Muscle layer of colon (tissue), 2 donors: ENCODE data around the gene AOPEP.

Experiments used
- H3K27ac ChIP-seq: one replicate; pipeline ENCODE4 v1.7.0; 2013; ENCODE audit warnings: low read depth, mild to moderate bottlenecking, low read length, moderate library complexity
- H3K27me3 ChIP-seq, 2 donors: one replicate each; pipeline ENCODE4 v1.7.0; 2013; ENCODE audit warnings: low read length in 2 of 2, mild to moderate bottlenecking in 2 of 2; ENCODE audit not compliant: insufficient read depth in 2 of 2, control insufficient read depth in 1 of 2
- H3K36me3 ChIP-seq: one replicate; pipeline ENCODE4 v1.7.0; 2013; ENCODE audit warnings: mild to moderate bottlenecking, low read length; ENCODE audit not compliant: insufficient read depth
- H3K4me1 ChIP-seq: one replicate; pipeline ENCODE4 v1.7.0; 2013; ENCODE audit warnings: mild to moderate bottlenecking, low read length; ENCODE audit not compliant: insufficient read depth
- H3K4me3 ChIP-seq, 2 donors: one replicate each; pipeline ENCODE4 v1.7.0; 2013; ENCODE audit warnings: low read length in 2 of 2, low read depth in 1 of 2, mild to moderate bottlenecking in 1 of 2, moderate library complexity in 1 of 2
- H3K9ac ChIP-seq: one replicate; pipeline ENCODE4 v1.7.0; 2013; ENCODE audit warnings: low read length
- H3K9me3 ChIP-seq: one replicate; pipeline ENCODE4 v1.7.0; 2013; ENCODE audit warnings: mild to moderate bottlenecking, low read length
- donor health status: abdominal sarcoma.
- donor health status: Adenocarcinoma of cecum.

Gene AOPEP

GRCh38 chr9:94920420-94921091 is 194.1 kb downstream of the AOPEP start:
- no peak overlapping the region for H3K9ac ChIP-seq

GRCh38 chr9:94921092-94921471 is 194.6 kb downstream of the AOPEP start:
- Histone ChIP-seq H3K27me3 (no peaks in the 10 kb centered on the region), H3K4me1 (peaks cover 40% of the 10 kb centered on the region), H3K9me3 (no peaks in the 10 kb centered on the region), H3K4me3 (no peak overlapping the region), H3K36me3 (no peaks in the 10 kb centered on the region), H3K9ac (no peak overlapping the region), H3K27ac (peak overlapping the region; percentile 57)

More at GRCh38 chr9:94920420-94921091, 194.1 kb downstream of the AOPEP start:
- Histone ChIP-seq H3K27me3 (no peaks in the 10 kb centered on the region), H3K4me3 (no peak overlapping the region), H3K9me3 (no peaks in the 10 kb centered on the region), H3K27ac (no peak overlapping the region), H3K4me1 (peaks cover 40% of the 10 kb centered on the region), H3K36me3 (no peaks in the 10 kb centered on the region)

- Histone ChIP-seq H3K36me3 (no peaks in the 10 kb centered on the region), H3K4me1 (peaks cover 40% of the 10 kb centered on the region), H3K4me3 (peak overlapping the region in 1 of 2 donors; percentile 47), H3K9me3 (no peaks in the 10 kb centered on the region), H3K9ac (no peak overlapping the region), H3K27ac (peak overlapping the region; percentile 57), H3K27me3 (no peaks in the 10 kb centered on the region)
Observed at GRCh38 chr9:94921656-94922055, 195.2 kb downstream of the AOPEP start.

DNA sequence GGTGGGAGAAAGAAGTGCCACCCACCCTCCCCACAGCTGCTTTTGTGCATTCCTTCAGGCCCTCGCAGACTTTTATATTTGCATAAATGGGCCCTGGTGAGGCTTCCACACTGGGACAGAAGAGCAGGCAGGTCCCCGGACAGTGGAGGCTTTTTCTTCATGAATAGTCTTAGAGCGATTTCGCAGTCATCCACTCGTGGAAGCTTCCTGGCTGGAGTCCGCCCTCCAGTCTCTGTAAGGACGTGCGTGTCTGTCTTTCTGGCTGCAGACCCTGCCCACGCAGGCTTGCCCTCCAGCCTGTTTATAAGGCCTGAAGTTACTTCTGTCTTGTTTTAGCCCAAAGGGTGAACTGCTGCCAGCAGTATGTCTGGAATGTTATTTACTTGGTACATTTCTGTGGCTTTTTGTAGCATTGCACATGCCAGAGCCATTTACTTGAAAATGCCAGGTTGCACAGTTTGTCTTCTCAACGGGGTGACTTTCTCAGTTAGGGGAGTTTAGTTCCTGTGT is 195.7 kb downstream of the AOPEP start:
- H3K4me1 ChIP-seq = peaks cover 40% of the 10 kb centered on the region
- H3K9me3 ChIP-seq = no peaks in the 10 kb centered on the region
- no peaks in the 10 kb centered on the region for H3K27me3 ChIP-seq
- H3K4me3 ChIP-seq = peak overlapping the region in 1 of 2 donors; percentile 47
- peak overlapping the region; percentile 57 for H3K27ac ChIP-seq
- H3K9ac ChIP-seq = no peak overlapping the region
- no peaks in the 10 kb centered on the region for H3K36me3 ChIP-seq

- H3K9ac ChIP-seq = no peak overlapping the region
- H3K9me3 ChIP-seq = no peaks in the 10 kb centered on the region
- peak overlapping the region in 1 of 2 donors; percentile 47 for H3K4me3 ChIP-seq
- H3K36me3 ChIP-seq = no peaks in the 10 kb centered on the region
- H3K27ac ChIP-seq = peak overlapping the region; percentile 57
- peaks cover 40% of the 10 kb centered on the region for H3K4me1 ChIP-seq
- H3K27me3 ChIP-seq = no peaks in the 10 kb centered on the region
Observed at GRCh38 chr9:94922691-94923107, 196.2 kb downstream of the AOPEP start.

- Histone ChIP-seq H3K4me1 (peaks cover 40% of the 10 kb centered on the region), H3K9me3 (no peaks in the 10 kb centered on the region), H3K9ac (no peak overlapping the region), H3K36me3 (no peaks in the 10 kb centered on the region), H3K27ac (no peak overlapping the region), H3K27me3 (no peaks in the 10 kb centered on the region), H3K4me3 (no peak overlapping the region)
Observed at GRCh38 chr9:94923326-94924089, 197.0 kb downstream of the AOPEP start.

- Histone ChIP-seq H3K9ac (no peak overlapping the region), H3K27me3 (no peaks in the 10 kb centered on the region), H3K4me1 (peaks cover 31% of the 10 kb centered on the region), H3K36me3 (no peaks in the 10 kb centered on the region), H3K27ac (no peak overlapping the region), H3K4me3 (no peak overlapping the region), H3K9me3 (no peaks in the 10 kb centered on the region)
Observed at GRCh38 chr9:94925751-94926430, 199.4 kb downstream of the AOPEP start.

DNA sequence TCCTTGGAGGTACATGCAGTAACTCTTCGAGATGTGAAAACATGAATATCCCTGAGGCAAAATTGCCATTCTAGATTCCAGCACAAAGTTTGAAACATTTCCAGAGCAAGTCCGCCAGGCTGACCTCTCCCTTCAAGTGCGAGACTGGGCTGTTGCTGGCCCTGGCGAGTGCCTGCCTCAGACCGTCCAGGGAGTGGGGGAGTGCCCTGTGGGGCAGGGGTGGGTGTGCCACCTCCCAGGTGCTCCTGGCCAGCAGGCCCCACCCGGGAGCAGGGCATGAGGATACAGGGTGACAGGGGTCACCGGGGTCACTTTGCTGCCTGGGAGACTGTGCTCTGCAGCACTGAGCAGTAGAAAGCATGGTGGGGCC is 199.9 kb downstream of the AOPEP start:
- Histone ChIP-seq H3K27ac (no peak overlapping the region), H3K36me3 (no peaks in the 10 kb centered on the region), H3K9me3 (no peaks in the 10 kb centered on the region), H3K9ac (no peak overlapping the region), H3K4me3 (no peak overlapping the region), H3K27me3 (no peaks in the 10 kb centered on the region), H3K4me1 (peaks cover 26% of the 10 kb centered on the region)

DNA sequence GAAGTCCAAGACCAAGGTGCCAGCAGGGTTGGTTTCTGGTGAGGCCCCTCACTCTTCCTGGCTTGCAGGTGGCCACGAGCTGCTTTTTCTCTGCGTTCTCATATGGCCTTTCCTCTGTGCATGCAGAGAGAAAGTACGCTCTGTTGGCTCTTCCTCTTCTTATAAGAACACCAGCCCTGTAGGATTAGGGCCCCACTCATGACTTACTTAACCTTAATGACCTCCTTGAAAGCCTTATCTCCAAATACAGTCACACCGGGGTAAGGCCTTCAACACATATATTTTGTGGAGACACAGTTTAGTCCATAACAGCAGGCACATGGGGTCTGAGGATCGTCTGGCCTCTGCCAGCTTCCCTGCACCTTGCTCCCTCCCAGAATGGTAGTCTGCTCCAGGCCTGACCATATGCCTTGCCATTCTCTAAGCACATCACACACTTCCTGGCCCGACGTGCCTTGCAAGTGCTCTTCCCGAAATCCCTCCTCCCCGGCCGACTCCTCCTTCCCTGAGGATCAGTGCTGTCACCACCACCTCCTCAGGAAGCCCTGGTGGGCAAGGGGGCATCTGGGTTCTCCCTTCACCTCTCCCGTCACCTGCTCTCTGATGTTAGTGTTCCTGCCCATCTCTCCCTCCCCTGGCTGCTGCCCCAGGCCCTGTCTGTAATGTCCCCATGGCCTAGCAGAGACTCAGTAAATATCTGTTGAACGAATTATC is 200.7 kb downstream of the AOPEP start:
- Histone ChIP-seq H3K4me3 (no peak overlapping the region), H3K36me3 (no peaks in the 10 kb centered on the region), H3K4me1 (peaks cover 18% of the 10 kb centered on the region), H3K9ac (no peak overlapping the region), H3K9me3 (no peaks in the 10 kb centered on the region), H3K27me3 (no peaks in the 10 kb centered on the region), H3K27ac (no peak overlapping the region)

- Histone ChIP-seq H3K27me3 (no peaks in the 10 kb centered on the region), H3K9me3 (no peaks in the 10 kb centered on the region), H3K27ac (no peak overlapping the region), H3K36me3 (no peaks in the 10 kb centered on the region), H3K9ac (no peak overlapping the region), H3K4me1 (peaks cover 10% of the 10 kb centered on the region), H3K4me3 (no peak overlapping the region)
Observed at GRCh38 chr9:94927762-94928670, 201.5 kb downstream of the AOPEP start.
